Ascending aorta (tissue), 2 donors: Measurements from ENCODE around the gene ZBED2. TPM values are rescaled to one million over a fixed set of nuclear protein-coding genes. Genes with fewer than 3 reads are reported as not detected.

ENCODE experiments used
- DNase-seq, 2 donors: peaks; one replicate each; pipeline ENCODE4 v3.0.0-alpha.2; 2019; ENCODE audit warnings: low spot score in 2 of 2
- H3K27ac ChIP-seq, 2 donors: fragments of 200-600 bp; sonication (generic); one replicate each; pipeline ENCODE4 v1.5.1; 2016 to 2017; ENCODE audit warnings: mild to moderate bottlenecking in 1 of 2
- H3K27me3 ChIP-seq: fragments of 200-600 bp; sonication (generic); one replicate; pipeline ENCODE4 v1.5.1; 2017
- H3K36me3 ChIP-seq, 2 donors: fragments of 200-600 bp; sonication (generic); one replicate each; pipeline ENCODE4 v1.5.1; 2016
- H3K4me1 ChIP-seq, 2 donors: fragments of 200-600 bp; sonication (generic); one replicate each; pipeline ENCODE4 v1.5.1; 2016 to 2017; ENCODE audit warnings: mild to moderate bottlenecking in 1 of 2
- H3K4me3 ChIP-seq, 2 donors: fragments of 200-600 bp; sonication (generic); one replicate each; pipeline ENCODE4 v1.5.1; 2016 to 2017; ENCODE audit warnings: mild to moderate bottlenecking in 1 of 2
- H3K9me3 ChIP-seq, 2 donors: fragments of 200-600 bp; sonication (generic); one replicate each; pipeline ENCODE4 v1.5.1; 2016
- CTCF ChIP-seq, 3 experiments: fragments of 200-600 bp in 2 of 3; fragments of 450-650 bp in 1 of 3; sonication (generic) in 2 of 3; IDR thresholded peaks; one replicate each; pipeline ENCODE4 v1.5.1; 2016 to 2019; ENCODE audit warnings: antibody characterized with exemption in 3 of 3, mild to moderate bottlenecking in 1 of 3, moderate library complexity in 1 of 3
- intact Hi-C: fragments of 100-400 bp; cut with DNase I; formaldehyde crosslinking; loops from one replicate; pipeline ENCODE4 v1.15.1; 2023
- total RNA-seq: library from RNA; depleted of rRNA; stranded (reverse); fragments of >200 nt; gene quantifications from one replicate; pipeline ENCODE4 v1.1.0, GENCODE V29; 2016

ZBED2 gene
- total RNA-seq, 1 donor from 2014 or later: 1.4 TPM

- no peaks in the 10 kb centered on the region for H3K4me1 ChIP-seq
- no peaks in the 10 kb centered on the region for H3K9me3 ChIP-seq
- no peak overlapping the region for H3K4me3 ChIP-seq
- H3K27ac ChIP-seq: no peak overlapping the region
- no peak for TF ChIP-seq CTCF (IDR thresholded peaks at IDR 0.05)
- H3K27me3 ChIP-seq: no peaks in the 10 kb centered on the region
- intact Hi-C loops: no loop called here
- H3K36me3 ChIP-seq: no peaks in the 10 kb centered on the region
- no peak for DNase-seq
Measured at GRCh38 chr3:111617406-111617805, 22.3 kb upstream of the ZBED2 start.

- Histone ChIP-seq H3K27ac (no peak overlapping the region), H3K27me3 (no peaks in the 10 kb centered on the region), H3K36me3 (no peaks in the 10 kb centered on the region), H3K4me3 (no peak overlapping the region), H3K4me1 (no peaks in the 10 kb centered on the region), H3K9me3 (no peaks in the 10 kb centered on the region)
- no peak for DNase-seq
- intact Hi-C loops: no loop called here
- TF ChIP-seq CTCF (IDR thresholded peaks at IDR 0.05): no peak
Measured at GRCh38 chr3:111616417-111617105, 21.4 kb upstream of the ZBED2 start.

DNA sequence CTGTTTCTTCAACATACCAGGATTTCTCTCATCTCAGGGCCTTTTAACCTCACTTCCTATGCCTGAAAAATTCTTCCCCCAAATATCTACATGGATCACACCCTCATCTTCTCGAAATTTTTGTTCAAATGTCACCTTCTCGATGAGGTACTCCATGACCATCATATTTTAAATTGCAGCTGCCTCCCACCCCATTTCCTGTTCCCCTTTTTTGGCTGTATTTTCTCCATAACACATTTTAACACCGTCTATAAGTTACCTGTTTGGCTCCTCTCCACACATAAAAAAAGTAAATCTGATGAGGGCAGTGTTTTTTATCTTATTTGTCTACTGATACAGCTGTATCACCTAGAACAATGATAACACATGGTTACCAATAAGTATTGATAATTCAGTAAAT is 20.7 kb upstream of the ZBED2 start:
- no peaks in the 10 kb centered on the region for H3K9me3 ChIP-seq
- H3K36me3 ChIP-seq: no peaks in the 10 kb centered on the region
- TF ChIP-seq CTCF (IDR thresholded peaks at IDR 0.05): no peak
- no peaks in the 10 kb centered on the region for H3K27me3 ChIP-seq
- H3K4me1 ChIP-seq: no peaks in the 10 kb centered on the region
- H3K27ac ChIP-seq: no peak overlapping the region
- DNase-seq: no peak
- no peak overlapping the region for H3K4me3 ChIP-seq
- intact Hi-C loops: no loop called here

GRCh38 chr3:111613294-111613693 is 18.1 kb upstream of the ZBED2 start:
- Histone ChIP-seq H3K9me3 (no peaks in the 10 kb centered on the region), H3K36me3 (no peaks in the 10 kb centered on the region), H3K4me1 (no peaks in the 10 kb centered on the region), H3K27me3 (no peaks in the 10 kb centered on the region), H3K27ac (no peak overlapping the region), H3K4me3 (no peak overlapping the region)
- DNase-seq: no peak
- intact Hi-C loops: no loop called here
- TF ChIP-seq CTCF (IDR thresholded peaks at IDR 0.05): no peak

DNA sequence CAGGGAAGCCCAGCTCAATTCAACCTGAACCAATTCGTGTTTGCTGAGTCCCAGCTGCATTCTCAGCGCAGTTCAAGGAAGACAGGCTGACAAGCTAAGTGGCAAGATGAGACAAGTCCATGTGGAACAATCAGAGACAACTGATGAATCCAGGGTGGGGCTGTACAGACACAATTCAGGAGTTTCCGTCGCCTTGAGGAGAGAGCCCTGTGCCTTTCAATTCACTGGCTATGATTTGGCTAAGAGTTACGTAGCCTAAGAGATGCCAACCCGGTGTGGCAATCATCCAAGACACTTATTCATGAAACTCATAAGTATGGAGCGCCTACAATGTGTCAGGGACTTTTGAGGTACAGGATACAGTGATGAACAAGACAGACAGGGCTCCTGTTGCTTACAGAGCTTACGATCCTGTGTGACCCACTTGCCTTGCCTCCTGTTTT is 15.5 kb upstream of the ZBED2 start:
- Histone ChIP-seq H3K27me3 (no peaks in the 10 kb centered on the region), H3K4me3 (no peak overlapping the region), H3K4me1 (no peaks in the 10 kb centered on the region), H3K27ac (no peak overlapping the region), H3K36me3 (no peaks in the 10 kb centered on the region), H3K9me3 (no peaks in the 10 kb centered on the region)
- intact Hi-C loops: no loop called here
- TF ChIP-seq CTCF (IDR thresholded peaks at IDR 0.05): no peak
- DNase-seq: no peak

DNA sequence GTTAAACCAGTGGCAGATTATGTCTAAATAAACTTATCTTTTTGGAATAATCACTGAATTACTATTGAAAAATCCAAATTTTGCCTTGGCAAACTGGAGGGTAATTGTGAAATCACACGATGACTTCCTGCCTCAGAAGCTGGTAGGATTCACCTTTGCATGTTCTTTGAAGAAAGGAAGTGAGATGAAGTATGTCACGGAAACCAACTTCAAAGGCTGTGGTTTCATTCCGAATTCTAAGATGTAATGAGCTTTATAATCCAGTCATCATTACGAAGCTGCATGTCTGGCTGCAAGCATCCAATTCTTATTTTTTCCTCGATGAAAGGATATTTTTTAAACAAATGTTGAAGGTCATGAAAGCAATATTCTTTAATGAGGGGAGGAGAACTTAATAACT is 15.0 kb upstream of the ZBED2 start:
- no peak for TF ChIP-seq CTCF (IDR thresholded peaks at IDR 0.05)
- no peak overlapping the region for H3K27ac ChIP-seq
- no peaks in the 10 kb centered on the region for H3K36me3 ChIP-seq
- DNase-seq: no peak
- no peaks in the 10 kb centered on the region for H3K4me1 ChIP-seq
- no peaks in the 10 kb centered on the region for H3K9me3 ChIP-seq
- intact Hi-C loops: no loop called here
- no peaks in the 10 kb centered on the region for H3K27me3 ChIP-seq
- no peak overlapping the region for H3K4me3 ChIP-seq
